HEK293 (cell line): ENCODE data around the gene NCKAP5L.

Experiments used
- CTCF ChIA-PET: fragments of 350-600 bp; formaldehyde crosslinking; extraction: SDS; loops from one replicate; lab custom pipeline; 2021; ENCODE audit warnings: antibody characterized with exemption; lab: Yijun Ruan, JAX
- POLR2A ChIA-PET: fragments of 300-600 bp; formaldehyde crosslinking; extraction: SDS; loops from one replicate; lab custom pipeline; 2020; ENCODE audit warnings: antibody characterized with exemption, inconsistent platforms; lab: Yijun Ruan, JAX
- H3K27ac ChIP-seq: fragments of 200-500 bp; sonication (Bioruptor generic); 2 replicates; pipeline ENCODE4 v1.5.1; 2014; ENCODE audit warnings: low read depth, low read length, control low read depth, inconsistent platforms; ENCODE audit errors: extremely low read depth
- H3K36me3 ChIP-seq, 2 experiments: fragments of 200-500 bp in 1 of 2; sonication (Bioruptor generic) in 1 of 2; 1 replicate in 1 of 2; 2 replicates in 1 of 2; pipeline ENCODE4 v1.5.1; 2014 to 2017; ENCODE audit warnings: inconsistent platforms in 2 of 2, low read length in 2 of 2; ENCODE audit not compliant: control insufficient read depth in 2 of 2, insufficient read depth in 1 of 2
- H3K4me1 ChIP-seq: fragments of 200-500 bp; sonication (Bioruptor generic); 2 replicates; pipeline ENCODE4 v1.5.1; 2014; ENCODE audit warnings: mild to moderate bottlenecking, low read length, inconsistent platforms; ENCODE audit not compliant: control insufficient read depth, insufficient read depth
- H3K4me3 ChIP-seq: 2 replicates; pipeline ENCODE4 v1.5.1; 2011; ENCODE audit warnings: low read depth, mild to moderate bottlenecking, control low read depth, low read length, moderate library complexity
- H3K9me3 ChIP-seq: fragments of 200-500 bp; sonication (Bioruptor generic); 2 replicates; pipeline ENCODE4 v1.5.1; 2014; ENCODE audit warnings: low read depth, low read length, inconsistent platforms; ENCODE audit not compliant: control insufficient read depth, insufficient read depth
- BCL6B ChIP-seq: fragments of 450-650 bp; formaldehyde crosslinking; IDR thresholded peaks from 2 replicates; pipeline ENCODE4 v1.5.1; 2017; ENCODE audit warnings: missing biosample characterization, missing genetic modification characterization
- GFI1B ChIP-seq: fragments of 450-650 bp; formaldehyde crosslinking; IDR thresholded peaks from 2 replicates; pipeline ENCODE4 v1.5.1; 2016; ENCODE audit warnings: missing biosample characterization, missing genetic modification characterization
- SCRT1 ChIP-seq: fragments of 450-650 bp; formaldehyde crosslinking; IDR thresholded peaks from 2 replicates; pipeline ENCODE4 v1.5.1; 2016; ENCODE audit warnings: missing biosample characterization, missing genetic modification characterization, borderline replicate concordance
- TRIM28 ChIP-seq: IDR thresholded peaks from 2 replicates; pipeline ENCODE4 v1.6.1; 2011; ENCODE audit warnings: low read length, control low read depth, borderline replicate concordance
- ZBTB26 ChIP-seq: fragments of 450-650 bp; formaldehyde crosslinking; optimal IDR thresholded peaks from 2 replicates; pipeline ENCODE3; 2016; ENCODE audit warnings: missing biosample characterization, mild to moderate bottlenecking, missing genetic modification characterization
- ZEB2 ChIP-seq: fragments of 450-650 bp; formaldehyde crosslinking; IDR thresholded peaks from 2 replicates; pipeline ENCODE4 v1.5.1; 2016; ENCODE audit warnings: missing biosample characterization, missing genetic modification characterization
- ZFP37 ChIP-seq: fragments of 450-650 bp; formaldehyde crosslinking; IDR thresholded peaks from 2 replicates; pipeline ENCODE4 v1.5.1; 2016; ENCODE audit warnings: missing biosample characterization, missing genetic modification characterization
- ZNF112 ChIP-seq: fragments of 450-650 bp; formaldehyde crosslinking; IDR thresholded peaks from 2 replicates; pipeline ENCODE4 v1.5.0; 2017; ENCODE audit warnings: missing biosample characterization, missing genetic modification characterization
- ZNF138 ChIP-seq: fragments of 450-650 bp; formaldehyde crosslinking; IDR thresholded peaks from 2 replicates; pipeline ENCODE4 v1.5.1; 2016; ENCODE audit warnings: missing biosample characterization, missing genetic modification characterization, borderline replicate concordance
- ZNF16 ChIP-seq: fragments of 450-650 bp; formaldehyde crosslinking; IDR thresholded peaks from 2 replicates; pipeline ENCODE4 v1.5.1; 2016; ENCODE audit warnings: low read depth, missing biosample characterization, missing genetic modification characterization
- ZNF24 ChIP-seq: fragments of 450-650 bp; formaldehyde crosslinking; IDR thresholded peaks from 2 replicates; pipeline ENCODE4 v1.5.1; 2016; ENCODE audit warnings: missing biosample characterization, missing genetic modification characterization
- ZNF423 ChIP-seq: fragments of 450-650 bp; formaldehyde crosslinking; IDR thresholded peaks from 2 replicates; pipeline ENCODE4 v1.5.1; 2016; ENCODE audit warnings: missing biosample characterization, missing genetic modification characterization
- ZNF621 ChIP-seq: fragments of 450-650 bp; formaldehyde crosslinking; IDR thresholded peaks from 2 replicates; pipeline ENCODE4 v1.5.1; 2017; ENCODE audit warnings: missing biosample characterization, missing genetic modification characterization
- ZNF677 ChIP-seq: fragments of 450-650 bp; IDR thresholded peaks from 2 replicates; pipeline ENCODE4 v1.5.0; 2018; ENCODE audit warnings: missing biosample characterization, mild to moderate bottlenecking, missing genetic modification characterization, moderate library complexity
- TF ChIP-seq, protein P1 (sequence below): fragments of 450-650 bp; formaldehyde crosslinking; IDR thresholded peaks from 2 replicates; pipeline ENCODE4 v1.5.1; 2017; ENCODE audit warnings: missing biosample characterization, missing genetic modification characterization
- TF ChIP-seq, protein P2 (sequence below): fragments of 450-650 bp; formaldehyde crosslinking; IDR thresholded peaks from 2 replicates; pipeline ENCODE4 v1.5.1; 2016; ENCODE audit warnings: missing biosample characterization, missing genetic modification characterization

NCKAP5L gene

GRCh38 chr12:49823350-49823749, 4.9 kb downstream of the NCKAP5L start:
- peaks cover 4 to 32% of the 10 kb centered on the region in 2 experiments; a peak in 2 of 3 replicates for H3K36me3 ChIP-seq
- no peak for TF ChIP-seq ZNF112
- no peak for TF ChIP-seq ZNF621
- no peak for TF ChIP-seq ZNF677
- TF ChIP-seq GFI1B = no peak
- TF ChIP-seq, protein P1, sequence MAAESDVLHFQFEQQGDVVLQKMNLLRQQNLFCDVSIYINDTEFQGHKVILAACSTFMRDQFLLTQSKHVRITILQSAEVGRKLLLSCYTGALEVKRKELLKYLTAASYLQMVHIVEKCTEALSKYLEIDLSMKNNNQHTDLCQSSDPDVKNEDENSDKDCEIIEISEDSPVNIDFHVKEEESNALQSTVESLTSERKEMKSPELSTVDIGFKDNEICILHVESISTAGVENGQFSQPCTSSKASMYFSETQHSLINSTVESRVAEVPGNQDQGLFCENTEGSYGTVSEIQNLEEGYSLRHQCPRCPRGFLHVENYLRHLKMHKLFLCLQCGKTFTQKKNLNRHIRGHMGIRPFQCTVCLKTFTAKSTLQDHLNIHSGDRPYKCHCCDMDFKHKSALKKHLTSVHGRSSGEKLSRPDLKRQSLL (tag by site-specific recombination) = no peak
- no peak for TF ChIP-seq SCRT1
- no peak for TF ChIP-seq ZEB2 (tag by site-specific recombination)
- TF ChIP-seq ZNF138 (tag by site-specific recombination) = no peak
- no peak for TF ChIP-seq ZNF423
- TF ChIP-seq, all 188 proteins: peak for 0
- ChIA-PET CTCF (interaction anchor here (0.7 kb wide), 1 partner anchor 225 kb away, joined by 3 read pairs; no protein-coding TSS in a partner anchor), POLR2A (no interaction called here)
- H3K27ac ChIP-seq = no peak overlapping the region
- no peak overlapping the region for H3K4me3 ChIP-seq
- peaks cover 15% of the 10 kb centered on the region; the same call in 1 of the 2 replicates for H3K4me1 ChIP-seq
- no peaks in the 10 kb centered on the region for H3K9me3 ChIP-seq

GRCh38 chr12:49821373-49822287, 6.6 kb downstream of the NCKAP5L start:
- peaks cover 6 to 32% of the 10 kb centered on the region in 2 experiments; a peak in 2 of 3 replicates for H3K36me3 ChIP-seq
- no peak overlapping the region for H3K4me3 ChIP-seq
- no peaks in the 10 kb centered on the region for H3K9me3 ChIP-seq
- POLR2A ChIA-PET = interaction anchor here (0.5 to 0.6 kb wide), 2 partner anchors 80 to 263 kb away, joined by 3 to 4 read pairs; partner anchors contain the start of gene TMBIM6
- CTCF ChIA-PET = interaction anchor here (0.6 to 2.0 kb wide), 4 partner anchors 10 to 146 kb away, joined by 3 to 11 read pairs (median 3); no protein-coding TSS in a partner anchor
- H3K4me1 ChIP-seq = peaks cover 8% of the 10 kb centered on the region; the same call in 1 of the 2 replicates
- no peak for TF ChIP-seq ZFP37 (tag by site-specific recombination)
- TF ChIP-seq, protein P2, sequence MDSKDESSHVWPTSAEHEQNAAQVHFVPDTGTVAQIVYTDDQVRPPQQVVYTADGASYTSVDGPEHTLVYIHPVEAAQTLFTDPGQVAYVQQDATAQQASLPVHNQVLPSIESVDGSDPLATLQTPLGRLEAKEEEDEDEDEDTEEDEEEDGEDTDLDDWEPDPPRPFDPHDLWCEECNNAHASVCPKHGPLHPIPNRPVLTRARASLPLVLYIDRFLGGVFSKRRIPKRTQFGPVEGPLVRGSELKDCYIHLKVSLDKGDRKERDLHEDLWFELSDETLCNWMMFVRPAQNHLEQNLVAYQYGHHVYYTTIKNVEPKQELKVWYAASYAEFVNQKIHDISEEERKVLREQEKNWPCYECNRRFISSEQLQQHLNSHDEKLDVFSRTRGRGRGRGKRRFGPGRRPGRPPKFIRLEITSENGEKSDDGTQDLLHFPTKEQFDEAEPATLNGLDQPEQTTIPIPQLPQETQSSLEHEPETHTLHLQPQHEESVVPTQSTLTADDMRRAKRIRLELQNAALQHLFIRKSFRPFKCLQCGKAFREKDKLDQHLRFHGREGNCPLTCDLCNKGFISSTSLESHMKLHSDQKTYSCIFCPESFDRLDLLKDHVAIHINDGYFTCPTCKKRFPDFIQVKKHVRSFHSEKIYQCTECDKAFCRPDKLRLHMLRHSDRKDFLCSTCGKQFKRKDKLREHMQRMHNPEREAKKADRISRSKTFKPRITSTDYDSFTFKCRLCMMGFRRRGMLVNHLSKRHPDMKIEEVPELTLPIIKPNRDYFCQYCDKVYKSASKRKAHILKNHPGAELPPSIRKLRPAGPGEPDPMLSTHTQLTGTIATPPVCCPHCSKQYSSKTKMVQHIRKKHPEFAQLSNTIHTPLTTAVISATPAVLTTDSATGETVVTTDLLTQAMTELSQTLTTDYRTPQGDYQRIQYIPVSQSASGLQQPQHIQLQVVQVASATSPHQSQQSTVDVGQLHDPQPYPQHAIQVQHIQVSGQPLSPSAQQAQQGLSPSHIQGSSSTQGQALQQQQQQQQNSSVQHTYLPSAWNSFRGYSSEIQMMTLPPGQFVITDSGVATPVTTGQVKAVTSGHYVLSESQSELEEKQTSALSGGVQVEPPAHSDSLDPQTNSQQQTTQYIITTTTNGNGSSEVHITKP = peak; percentile 45; the same call in 1 of the 2 replicates
- TF ChIP-seq, all 188 proteins: peak for 1
- no peak overlapping the region for H3K27ac ChIP-seq

DNA sequence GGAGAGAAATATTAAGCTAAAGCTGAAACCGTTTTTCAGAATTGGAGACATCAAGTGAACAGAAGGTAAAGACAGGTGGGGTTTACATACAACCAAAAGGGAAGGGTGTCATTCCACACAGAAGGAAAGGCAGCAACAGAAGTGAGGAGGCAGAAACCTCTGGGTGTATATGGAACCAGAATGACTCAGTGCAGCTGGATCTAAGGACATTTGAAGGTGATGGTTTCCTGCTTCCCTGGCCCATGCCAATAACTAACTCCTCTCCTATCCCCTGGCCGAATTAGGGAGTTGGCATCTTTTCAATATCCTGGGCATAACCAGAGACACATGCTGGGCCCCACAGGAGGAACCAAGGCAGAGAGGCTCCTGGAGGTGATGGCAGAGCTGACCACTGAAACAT, 8.4 kb downstream of the NCKAP5L start:
- ChIA-PET POLR2A (interaction anchor here (1.8 kb wide), 1 partner anchor 9 kb away, joined by 7 read pairs; the partner anchor contains the start of gene NCKAP5L), CTCF (interaction anchor here (0.6 to 0.9 kb wide), 2 partner anchors 19 to 42 kb away, joined by 3 to 5 read pairs; no protein-coding TSS in a partner anchor)
- Histone ChIP-seq H3K27ac (no peak overlapping the region), H3K9me3 (no peaks in the 10 kb centered on the region), H3K4me3 (no peak overlapping the region), H3K36me3 (peaks cover 13 to 34% of the 10 kb centered on the region in 2 experiments; a peak in 2 of 3 replicates), H3K4me1 (no peaks in the 10 kb centered on the region)
- TF ChIP-seq ZNF24 (no peak), ZNF16 (tag by site-specific recombination) (no peak), ZBTB26 (tag by site-specific recombination) (peak; percentile 4), BCL6B (tag by site-specific recombination) (no peak), TRIM28 (no peak), ZNF677 (no peak)
- TF ChIP-seq, protein P2 = peak; percentile 18; the same call in 1 of the 2 replicates
